Measurements from ENCODE around the gene USP40. TPM values are rescaled to one million over a fixed set of nuclear protein-coding genes. Genes with fewer than 3 reads are reported as not detected.

USP40 gene
- total and polyA plus RNA-seq, 5 donors = 15.1 to 18.6 (median 17.9) TPM

- H3K9me3 ChIP-seq (ENCODE audit: control insufficient read depth, low read length) = no peaks in the 10 kb centered on the region
- DNase-seq (peak in 1 of 3 donors; percentile 5), ATAC-seq (no peak)
- H3K27ac ChIP-seq (ENCODE audit: low read length) = no peak overlapping the region
- no peak overlapping the region for H3K4me3 ChIP-seq (ENCODE audit: low read length)
- intact Hi-C loops (cut with DNase I) = no loop called here
- H3K27me3 ChIP-seq (ENCODE audit: control insufficient read depth, insufficient read depth) = no peaks in the 10 kb centered on the region
- WGBS = 93% methylated on average over 8 of the region's 8 CpGs
- no peaks in the 10 kb centered on the region for H3K4me1 ChIP-seq (ENCODE audit: control insufficient read depth, insufficient read depth, low read length)
Measured at GRCh38 chr2:233453916-233454315, 112.7 kb downstream of the USP40 start.

- ATAC-seq = no peak
- Histone ChIP-seq H3K4me3 (ENCODE audit: low read length) (no peak overlapping the region), H3K9me3 (ENCODE audit: control insufficient read depth, low read length) (no peaks in the 10 kb centered on the region), H3K27ac (ENCODE audit: low read length) (no peak overlapping the region), H3K27me3 (ENCODE audit: control insufficient read depth, insufficient read depth) (no peaks in the 10 kb centered on the region), H3K4me1 (ENCODE audit: control insufficient read depth, insufficient read depth, low read length) (no peaks in the 10 kb centered on the region)
- WGBS = 83% methylated on average over 10 of the region's 10 CpGs
- peak in 2 of 3 donors; percentile 26 to 30 for DNase-seq
- intact Hi-C loops (cut with DNase I) = no loop called here
Measured at GRCh38 chr2:233453111-233453915, 113.3 kb downstream of the USP40 start.

GRCh38 chr2:233451950-233452349, 114.6 kb downstream of the USP40 start:
- H3K4me3 ChIP-seq (ENCODE audit: low read length) = no peak overlapping the region
- DNase-seq (peak in 1 of 3 donors; percentile 10), ATAC-seq (no peak)
- no peaks in the 10 kb centered on the region for H3K4me1 ChIP-seq (ENCODE audit: control insufficient read depth, insufficient read depth, low read length)
- 78% methylated on average over 9 of the region's 9 CpGs for WGBS
- no peaks in the 10 kb centered on the region for H3K9me3 ChIP-seq (ENCODE audit: control insufficient read depth, low read length)
- no peaks in the 10 kb centered on the region for H3K27me3 ChIP-seq (ENCODE audit: control insufficient read depth, insufficient read depth)
- intact Hi-C loops (cut with DNase I) = no loop called here
- H3K27ac ChIP-seq (ENCODE audit: low read length) = no peak overlapping the region

GRCh38 chr2:233450864-233451575, 115.6 kb downstream of the USP40 start:
- H3K4me1 ChIP-seq (ENCODE audit: control insufficient read depth, insufficient read depth, low read length) = no peaks in the 10 kb centered on the region
- no peak for ATAC-seq
- WGBS = 91% methylated on average over 22 of the region's 22 CpGs
- peak in 1 of 3 donors; percentile 34 for DNase-seq
- H3K27ac ChIP-seq (ENCODE audit: low read length) = no peak overlapping the region
- no peaks in the 10 kb centered on the region for H3K27me3 ChIP-seq (ENCODE audit: control insufficient read depth, insufficient read depth)
- H3K9me3 ChIP-seq (ENCODE audit: control insufficient read depth, low read length) = no peaks in the 10 kb centered on the region
- H3K4me3 ChIP-seq (ENCODE audit: low read length) = no peak overlapping the region
- intact Hi-C loops (cut with DNase I) = no loop called here

- WGBS = 94% methylated on average over 33 of the region's 33 CpGs
- ATAC-seq (no peak), DNase-seq (no peak)
- Histone ChIP-seq H3K9me3 (ENCODE audit: control insufficient read depth, low read length) (no peaks in the 10 kb centered on the region), H3K4me1 (ENCODE audit: control insufficient read depth, insufficient read depth, low read length) (no peaks in the 10 kb centered on the region), H3K4me3 (ENCODE audit: low read length) (no peak overlapping the region), H3K27me3 (ENCODE audit: control insufficient read depth, insufficient read depth) (no peaks in the 10 kb centered on the region), H3K27ac (ENCODE audit: low read length) (no peak overlapping the region)
- intact Hi-C loops (cut with DNase I) = loop anchor here in 2 of 4 donors (10.0 kb wide), 2 partner anchors 95 to 165 kb away; partner anchors contain the start of gene DGKD (in 1 of the 2)
Measured at GRCh38 chr2:233449921-233450863, 116.4 kb downstream of the USP40 start.

- no peaks in the 10 kb centered on the region for H3K27me3 ChIP-seq (ENCODE audit: control insufficient read depth, insufficient read depth)
- ATAC-seq = peak; percentile 14 to 36
- peak in 1 of 3 donors; percentile 78 for DNase-seq
- H3K27ac ChIP-seq (ENCODE audit: low read length) = no peak overlapping the region
- H3K9me3 ChIP-seq (ENCODE audit: control insufficient read depth, low read length) = no peaks in the 10 kb centered on the region
- no peak overlapping the region for H3K4me3 ChIP-seq (ENCODE audit: low read length)
- intact Hi-C loops (cut with DNase I) = loop anchor here in 2 of 4 donors (10.0 kb wide), 2 partner anchors 94 to 164 kb away; partner anchors contain the start of gene DGKD (in 1 of the 2)
- no peaks in the 10 kb centered on the region for H3K4me1 ChIP-seq (ENCODE audit: control insufficient read depth, insufficient read depth, low read length)
- WGBS = 68% methylated on average over 31 of the region's 31 CpGs
Measured at GRCh38 chr2:233449081-233449901, 117.3 kb downstream of the USP40 start.

GRCh38 chr2:233448575-233448974, 118.0 kb downstream of the USP40 start:
- ATAC-seq = no peak
- no peaks in the 10 kb centered on the region for H3K27me3 ChIP-seq (ENCODE audit: control insufficient read depth, insufficient read depth)
- 92% methylated on average over 4 of the region's 4 CpGs for WGBS
- no peak overlapping the region for H3K4me3 ChIP-seq (ENCODE audit: low read length)
- H3K9me3 ChIP-seq (ENCODE audit: control insufficient read depth, low read length) = no peaks in the 10 kb centered on the region
- H3K27ac ChIP-seq (ENCODE audit: low read length) = no peak overlapping the region
- no peaks in the 10 kb centered on the region for H3K4me1 ChIP-seq (ENCODE audit: control insufficient read depth, insufficient read depth, low read length)
- intact Hi-C loops (cut with DNase I) = loop anchor here in 2 of 4 donors (10.0 kb wide), 2 partner anchors 94 to 164 kb away; partner anchors contain the start of gene DGKD (in 1 of the 2)
- no peak for DNase-seq

GRCh38 chr2:233448220-233448559, 118.4 kb downstream of the USP40 start:
- DNase-seq = no peak
- no peak for ATAC-seq
- 84% methylated on average over 11 of the region's 11 CpGs for WGBS
- Histone ChIP-seq H3K4me3 (ENCODE audit: low read length) (no peak overlapping the region), H3K9me3 (ENCODE audit: control insufficient read depth, low read length) (no peaks in the 10 kb centered on the region), H3K27me3 (ENCODE audit: control insufficient read depth, insufficient read depth) (no peaks in the 10 kb centered on the region), H3K4me1 (ENCODE audit: control insufficient read depth, insufficient read depth, low read length) (no peaks in the 10 kb centered on the region), H3K27ac (ENCODE audit: low read length) (no peak overlapping the region)
- intact Hi-C loops (cut with DNase I) = loop anchor here in 2 of 4 donors (10.0 kb wide), 2 partner anchors 93 to 163 kb away; partner anchors contain the start of gene DGKD (in 1 of the 2)

GRCh38 chr2:233447506-233448219, 118.9 kb downstream of the USP40 start:
- Histone ChIP-seq H3K4me3 (ENCODE audit: low read length) (no peak overlapping the region), H3K4me1 (ENCODE audit: control insufficient read depth, insufficient read depth, low read length) (no peaks in the 10 kb centered on the region), H3K27me3 (ENCODE audit: control insufficient read depth, insufficient read depth) (no peaks in the 10 kb centered on the region), H3K9me3 (ENCODE audit: control insufficient read depth, low read length) (no peaks in the 10 kb centered on the region), H3K27ac (ENCODE audit: low read length) (no peak overlapping the region)
- no peak for ATAC-seq
- intact Hi-C loops (cut with DNase I) = loop anchor here in 2 of 4 donors (10.0 kb wide), 2 partner anchors 93 to 163 kb away; partner anchors contain the start of gene DGKD (in 1 of the 2)
- WGBS = 90% methylated on average over 15 of the region's 15 CpGs
- peak in 1 of 3 donors; percentile 23 for DNase-seq

Data from right cardiac atrium (tissue), 5 donors.